A549 (cell line): ENCODE data around the gene CTNND2. TPM values are rescaled to one million over a fixed set of nuclear protein-coding genes. Genes with fewer than 3 reads are reported as not detected.

ENCODE experiments used
- ATAC-seq, 2 experiments: fragments of 200-7000 bp in 1 of 2; fragments of >200 bp in 1 of 2; cut with Nextera tagmentation in 1 of 2; cut with Tn5 transposase in 1 of 2; 3 replicates each; pipeline versions ENCODE4 v1.8.0 to v1.9.1; 2018 to 2020; ENCODE audit warnings: mild to moderate bottlenecking in 1 of 2, moderate library complexity in 1 of 2
- CTCF ChIA-PET: fragments of 300-600 bp; sonication (Branson Sonifier 250); formaldehyde crosslinking; extraction: SDS; loops from one replicate; lab custom pipeline; 2021; ENCODE audit warnings: antibody characterized with exemption, inconsistent platforms; lab: Yijun Ruan, JAX
- POLR2A ChIA-PET: fragments of 350-600 bp; formaldehyde crosslinking; extraction: SDS; loops from one replicate; lab custom pipeline; 2021; ENCODE audit warnings: antibody characterized with exemption, inconsistent platforms; lab: Yijun Ruan, JAX
- DNase-seq, 2 experiments: peaks; one replicate each; pipeline versions ENCODE4 v3.0.0 to v3.0.0-alpha.2; 2011 to 2016; ENCODE audit warnings: low read depth in 1 of 2, low spot score in 1 of 2
- FAIRE-seq: peaks from 2 replicates; lab custom pipeline; 2011; peaks lifted over from hg19 to GRCh38; lab: Jason Lieb, UNC
- H3K27ac ChIP-seq, 2 experiments: fragments of >200 bp; sonication (Bioruptor Twin); formaldehyde crosslinking; 3 replicates each; pipeline ENCODE4 v1.5.1; 2016 to 2017
- H3K4me1 ChIP-seq: fragments of >200 bp; sonication (Bioruptor Twin); formaldehyde crosslinking; 3 replicates; pipeline ENCODE4 v1.6.1; 2016
- H3K4me2 ChIP-seq: fragments of >200 bp; sonication (Bioruptor Twin); formaldehyde crosslinking; 3 replicates; pipeline ENCODE4 v1.6.1; 2016
- H3K4me3 ChIP-seq: fragments of >200 bp; sonication (Bioruptor Twin); formaldehyde crosslinking; 3 replicates; pipeline ENCODE4 v1.5.1; 2016
- H3K9me3 ChIP-seq: fragments of >200 bp; sonication (Bioruptor Twin); formaldehyde crosslinking; 3 replicates; pipeline ENCODE4 v1.6.1; 2016
- BCL3 ChIP-seq: fragments of >200 bp; sonication (Bioruptor Twin); formaldehyde crosslinking; IDR thresholded peaks from 3 replicates; pipeline ENCODE4 v1.6.1; 2016
- CBX8 ChIP-seq: fragments of 200-600 bp; sonication (generic); IDR thresholded peaks from 2 replicates; pipeline ENCODE4 v1.6.1; 2016
- CEBPB ChIP-seq, 2 experiments: fragments of >200 bp in 1 of 2; sonication (Bioruptor Twin) in 1 of 2; formaldehyde crosslinking in 1 of 2; IDR thresholded peaks; 2 replicates each; pipeline ENCODE4 v1.6.1; 2012 to 2016
- CTCF ChIP-seq: fragments of >200 bp; sonication (Bioruptor Twin); formaldehyde crosslinking; IDR thresholded peaks from 3 replicates; pipeline ENCODE4 v1.5.1; 2016
- EHF ChIP-seq: fragments of 250-450 bp; sonication (Bioruptor Pico); IDR thresholded peaks from 2 replicates; pipeline ENCODE4 v1.5.0; 2020; ENCODE audit warnings: mild to moderate bottlenecking
- FOXS1 ChIP-seq: fragments of 250-450 bp; sonication (Bioruptor Pico); IDR thresholded peaks from 2 replicates; pipeline ENCODE4 v1.5.0; 2020; ENCODE audit warnings: mild to moderate bottlenecking, moderate library complexity
- GATA3 ChIP-seq: IDR thresholded peaks from 2 replicates; pipeline ENCODE4 v1.6.1; 2012; ENCODE audit warnings: borderline replicate concordance
- HOXA7 ChIP-seq: fragments of 250-450 bp; sonication (Bioruptor Pico); IDR thresholded peaks from 2 replicates; pipeline ENCODE4 v1.5.0; 2020; ENCODE audit warnings: mild to moderate bottlenecking, moderate library complexity
- HOXB13 ChIP-seq: fragments of 250-450 bp; sonication (Bioruptor Pico); IDR thresholded peaks from 2 replicates; pipeline ENCODE4 v1.5.0; 2020; ENCODE audit warnings: low read depth, mild to moderate bottlenecking, moderate library complexity
- JUN ChIP-seq, 2 experiments: fragments of >200 bp; sonication (Bioruptor Twin); formaldehyde crosslinking; IDR thresholded peaks; 2 replicates in 1 of 2; 3 replicates in 1 of 2; pipeline ENCODE4 v1.6.1; 2016 to 2017
- KDM5A ChIP-seq: fragments of 200-600 bp; sonication (generic); IDR thresholded peaks from 2 replicates; pipeline ENCODE4 v1.6.1; 2016; ENCODE audit warnings: antibody characterized with exemption, mild to moderate bottlenecking
- MAFK ChIP-seq: fragments of 450-650 bp; IDR thresholded peaks from 2 replicates; pipeline ENCODE4 v1.6.1; 2014; ENCODE audit not compliant: partially characterized antibody
- MYC ChIP-seq: IDR thresholded peaks from 2 replicates; pipeline ENCODE4 v1.6.1; 2012; ENCODE audit warnings: mild to moderate bottlenecking, inconsistent platforms, low read length, improper control_type of control experiment, borderline replicate concordance
- PBX3 ChIP-seq: IDR thresholded peaks from 2 replicates; pipeline ENCODE4 v1.6.1; 2012
- POLR2A ChIP-seq: IDR thresholded peaks from 2 replicates; pipeline ENCODE4 v1.6.1; 2012; ENCODE audit warnings: mild to moderate bottlenecking, low read length
- RFX5 ChIP-seq: fragments of 450-650 bp; IDR thresholded peaks from 2 replicates; pipeline ENCODE4 v1.7.1; 2014; ENCODE audit warnings: antibody characterized with exemption, mild to moderate bottlenecking, moderate library complexity
- RNF2 ChIP-seq: fragments of 200-600 bp; sonication (generic); IDR thresholded peaks from 2 replicates; pipeline ENCODE4 v1.6.1; 2016; ENCODE audit warnings: low read depth, mild to moderate bottlenecking, antibody characterized with exemption, moderate library complexity, borderline replicate concordance
- SREBF2 ChIP-seq: fragments of 450-650 bp; IDR thresholded peaks from 2 replicates; pipeline ENCODE4 v1.6.1; 2014; ENCODE audit warnings: mild to moderate bottlenecking, moderate library complexity
- WGBS: methylation state at CpG from one replicate; pipeline ENCODE4 v1.1.6; 2017; ENCODE audit errors: missing lambda C conversion rate; 5-methylcytosine and 5-hydroxymethylcytosine counted together
- polyA plus RNA-seq, 4 experiments: library from polyadenylated mRNA; depleted of rRNA in 3 of 4; stranded (reverse); fragments of >200 nt; fragmentation: RNase III in 1 of 4; extraction: RNeasy Plus Mini Kit Qiagen cat#74134 plus additional on column Dnase treatment in 1 of 4; gene quantifications; 2 replicates in 3 of 4; 3 replicates in 1 of 4; pipeline ENCODE4 v1.2.3, GENCODE V29; 2011 to 2017
- TF ChIP-seq, protein P1 (sequence below): fragments of 150-350 bp; IDR thresholded peaks from 2 replicates; pipeline ENCODE4 v1.6.1; 2014; ENCODE audit warnings: low read depth, mild to moderate bottlenecking, low read length

CTNND2 gene
- polyA plus RNA-seq, 2 of the 4 experiments (the other 2 are of a cell fraction), result not detected

- ATAC-seq (no peak), FAIRE-seq (no peak)
- no peak overlapping the region for H3K27ac ChIP-seq
- no peak overlapping the region for H3K4me2 ChIP-seq
- no peak for TF ChIP-seq POLR2A
- no peak for TF ChIP-seq RNF2
- no peak for TF ChIP-seq EHF (CRISPR knock-in tag)
- no peak for TF ChIP-seq CTCF
- TF ChIP-seq JUN (IDR thresholded peaks at IDR 0.05), result no peak
- no peak for TF ChIP-seq HOXB13 (CRISPR knock-in tag)
- no peak for TF ChIP-seq CEBPB (IDR thresholded peaks at IDR 0.05)
- TF ChIP-seq, all 56 proteins: peak for 0
- no peak for DNase-seq
- Histone ChIP-seq H3K4me1 (no peaks in the 10 kb centered on the region), H3K9me3 (no peaks in the 10 kb centered on the region), H3K4me3 (no peak overlapping the region)
- CTCF ChIA-PET, result interaction anchor here (1.6 kb wide), 1 partner anchor 824 kb away, joined by 3 read pairs; no protein-coding TSS in a partner anchor
- WGBS, result 13% methylated on average over 8 of the region's 8 CpGs
- POLR2A ChIA-PET, result no interaction called here
These were observed 934.5 kb downstream of the CTNND2 start for GRCh38 chr5:10969684-10970180.

DNA sequence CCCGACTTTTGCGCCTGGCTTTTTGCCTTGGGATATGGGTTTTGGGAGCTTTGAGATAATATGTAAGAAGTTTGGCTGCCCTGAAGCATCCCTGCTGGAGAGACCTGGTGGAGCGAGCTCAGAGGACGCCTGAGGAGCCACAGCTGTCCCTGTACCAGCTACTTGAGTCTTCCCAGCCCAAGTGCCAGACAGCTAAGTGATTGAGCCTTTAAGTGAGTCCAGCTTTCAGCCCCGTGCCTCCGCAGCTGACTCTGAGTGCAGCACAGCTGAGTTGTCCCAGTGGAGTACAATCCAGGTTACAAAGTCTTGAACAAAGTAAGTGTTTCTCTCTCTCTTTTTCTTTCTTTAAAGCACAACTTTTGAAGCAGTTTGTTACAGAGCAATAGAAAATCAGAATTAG lies 939.4 kb downstream of the CTNND2 start:
- ATAC-seq (no peak), DNase-seq (no peak), FAIRE-seq (no peak)
- POLR2A ChIA-PET, result no interaction called here
- Histone ChIP-seq H3K4me3 (no peak overlapping the region), H3K9me3 (peaks cover 3% of the 10 kb centered on the region; the same call in 1 of the 3 replicates), H3K4me1 (no peaks in the 10 kb centered on the region), H3K27ac (no peak overlapping the region), H3K4me2 (no peak overlapping the region)
- 33% methylated on average over 6 of the region's 6 CpGs for WGBS
- CTCF ChIA-PET, result no interaction called here
- TF ChIP-seq MAFK (no peak), RNF2 (no peak), RFX5 (no peak), POLR2A (no peak)

DNA sequence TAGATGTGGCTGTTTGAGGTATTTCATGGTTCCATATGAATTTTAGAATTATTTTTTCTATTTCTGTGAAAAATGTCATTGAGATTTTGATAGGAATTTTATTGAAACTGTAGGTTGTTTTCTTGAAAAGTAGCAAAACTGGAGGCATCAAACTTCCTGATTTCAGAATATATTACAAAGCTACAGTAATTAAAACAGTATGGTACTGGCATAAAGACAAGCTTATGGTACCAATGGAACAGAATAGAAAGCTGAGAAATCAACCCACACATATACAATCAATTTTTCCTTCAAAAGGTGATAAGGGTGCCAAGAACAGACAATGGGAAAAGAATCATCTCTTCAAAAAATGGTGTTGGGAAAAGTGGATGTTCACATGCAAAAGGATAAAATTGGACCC lies 945.5 kb downstream of the CTNND2 start:
- no peak overlapping the region for H3K27ac ChIP-seq
- FAIRE-seq, result no peak
- no peak for ATAC-seq
- POLR2A ChIA-PET, result no interaction called here
- H3K4me3 ChIP-seq, result no peak overlapping the region
- no peak overlapping the region for H3K4me2 ChIP-seq
- TF ChIP-seq RNF2, result no peak
- no peak for TF ChIP-seq MAFK
- TF ChIP-seq KDM5A, result no peak
- TF ChIP-seq, all 56 proteins: peak for 0
- Histone ChIP-seq H3K9me3 (peaks cover 17% of the 10 kb centered on the region; the same call in 2 of the 3 replicates), H3K4me1 (no peaks in the 10 kb centered on the region)
- CTCF ChIA-PET, result interaction anchor here (0.9 kb wide), 1 partner anchor 83 kb away, joined by 3 read pairs; no protein-coding TSS in a partner anchor
- no peak for DNase-seq

DNA sequence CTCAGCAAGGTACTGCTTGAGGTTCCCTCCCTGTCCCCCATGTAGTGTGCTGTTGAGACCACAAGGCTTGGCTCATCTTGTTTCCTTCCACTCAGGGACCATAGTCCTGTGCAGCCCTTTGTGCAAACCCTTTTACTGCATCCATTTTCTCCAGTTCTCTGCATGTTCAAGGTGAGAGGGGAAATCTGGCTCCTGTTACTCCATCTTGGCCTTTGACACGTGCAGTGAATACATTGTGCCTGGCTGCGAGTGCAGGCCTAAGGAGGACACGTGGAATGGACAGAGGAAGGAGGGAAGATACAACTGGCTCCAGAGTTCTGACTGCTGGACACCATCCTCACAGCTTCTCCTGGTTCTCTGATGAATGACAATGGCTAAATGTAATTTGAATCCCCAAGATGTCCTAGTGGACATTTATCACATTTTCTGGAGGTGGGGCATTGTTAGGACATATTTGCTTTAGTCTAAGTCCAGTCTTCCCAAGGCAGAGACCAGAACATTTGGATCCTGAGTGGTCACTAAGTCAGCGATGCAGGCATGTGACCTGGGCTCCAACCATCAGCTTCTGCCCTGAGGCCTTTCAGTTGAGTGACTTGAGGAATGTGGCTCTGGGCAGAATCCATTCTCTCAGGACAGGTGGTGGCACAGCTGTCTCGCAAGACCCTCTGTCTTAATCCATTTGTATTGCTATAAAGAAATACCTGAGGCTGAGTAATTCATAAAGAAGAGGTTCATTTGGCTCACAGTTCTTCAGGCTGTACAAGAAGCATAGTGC lies 954.2 kb downstream of the CTNND2 start:
- H3K9me3 ChIP-seq, result no peaks in the 10 kb centered on the region
- no peak for FAIRE-seq
- DNase-seq, result no peak
- ChIA-PET CTCF (no interaction called here), POLR2A (no interaction called here)
- WGBS, result 4% methylated on average over 5 of the region's 5 CpGs
- H3K4me2 ChIP-seq, result no peak overlapping the region
- H3K27ac ChIP-seq, result no peak overlapping the region
- no peak overlapping the region for H3K4me3 ChIP-seq
- no peak for ATAC-seq
- no peaks in the 10 kb centered on the region for H3K4me1 ChIP-seq
- TF ChIP-seq, protein P1, sequence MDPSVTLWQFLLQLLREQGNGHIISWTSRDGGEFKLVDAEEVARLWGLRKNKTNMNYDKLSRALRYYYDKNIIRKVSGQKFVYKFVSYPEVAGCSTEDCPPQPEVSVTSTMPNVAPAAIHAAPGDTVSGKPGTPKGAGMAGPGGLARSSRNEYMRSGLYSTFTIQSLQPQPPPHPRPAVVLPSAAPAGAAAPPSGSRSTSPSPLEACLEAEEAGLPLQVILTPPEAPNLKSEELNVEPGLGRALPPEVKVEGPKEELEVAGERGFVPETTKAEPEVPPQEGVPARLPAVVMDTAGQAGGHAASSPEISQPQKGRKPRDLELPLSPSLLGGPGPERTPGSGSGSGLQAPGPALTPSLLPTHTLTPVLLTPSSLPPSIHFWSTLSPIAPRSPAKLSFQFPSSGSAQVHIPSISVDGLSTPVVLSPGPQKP, result no peak
- TF ChIP-seq MAFK (no peak), CTCF (no peak), SREBF2 (no peak), HOXA7 (CRISPR knock-in tag) (no peak), POLR2A (no peak), FOXS1 (CRISPR knock-in tag) (no peak), BCL3 (no peak), KDM5A (no peak), MYC (no peak), PBX3 (no peak), CBX8 (no peak), GATA3 (no peak)
